K562 (cell line): ENCODE data around the gene ZSCAN21. TPM values are rescaled to one million over a fixed set of nuclear protein-coding genes. Genes with fewer than 3 reads are reported as not detected.

Source experiments
- ASH1L ChIP-seq: fragments of 450-650 bp; IDR thresholded peaks from 2 replicates; pipeline ENCODE4 v1.6.1; 2018; ENCODE audit warnings: borderline replicate concordance, mild to moderate bottlenecking, low read depth; ENCODE audit not compliant: partially characterized antibody
- DIDO1 ChIP-seq: fragments of 450-650 bp; IDR thresholded peaks from 2 replicates; pipeline ENCODE4 v1.6.1; 2016; ENCODE audit warnings: low read depth, missing biosample characterization, missing genetic modification characterization
- E2F1 ChIP-seq: sonication (generic); formaldehyde crosslinking; IDR thresholded peaks from 2 replicates; pipeline ENCODE4 v1.8.1; 2023; ENCODE audit warnings: mild to moderate bottlenecking, missing genetic modification reagents, moderate library complexity
- MGA ChIP-seq: fragments of 450-650 bp; IDR thresholded peaks from 2 replicates; pipeline ENCODE4 v1.6.1; 2016; ENCODE audit warnings: mild to moderate bottlenecking, moderate library complexity
- NFIC ChIP-seq: fragments of 450-650 bp; IDR thresholded peaks from 2 replicates; pipeline ENCODE4 v1.6.1; 2017; ENCODE audit warnings: mild to moderate bottlenecking, inconsistent platforms
- NR2F6 ChIP-seq: fragments of 450-650 bp; formaldehyde crosslinking; IDR thresholded peaks from 2 replicates; pipeline ENCODE4 v1.4.0; 2020; ENCODE audit warnings: mild to moderate bottlenecking
- SIX5 ChIP-seq, 2 experiments: IDR thresholded peaks; 2 replicates each; pipeline ENCODE4 v1.6.1; 2011; ENCODE audit warnings: low read length in 2 of 2, borderline replicate concordance in 1 of 2, low read depth in 1 of 2, mild to moderate bottlenecking in 1 of 2, moderate library complexity in 1 of 2; ENCODE audit not compliant: insufficient read depth in 1 of 2
- TRIM28 ChIP-seq: fragments of 450-650 bp; IDR thresholded peaks from 2 replicates; pipeline ENCODE4 v1.6.1; 2017
- TSC22D4 ChIP-seq: fragments of 450-650 bp; IDR thresholded peaks from 2 replicates; pipeline ENCODE4 v1.6.1; 2016; ENCODE audit warnings: missing genetic modification characterization, missing biosample characterization, control low read depth
- ZBTB1 ChIP-seq: sonication (generic); formaldehyde crosslinking; IDR thresholded peaks from 2 replicates; pipeline ENCODE4 v1.8.1; 2023; ENCODE audit warnings: missing genetic modification reagents, low read depth, mild to moderate bottlenecking, borderline replicate concordance
- ZEB2 ChIP-seq: fragments of 450-650 bp; IDR thresholded peaks from 2 replicates; pipeline ENCODE4 v1.6.1; 2016
- ZNF140 ChIP-seq: fragments of 250-450 bp; sonication (Bioruptor Pico); IDR thresholded peaks from 2 replicates; pipeline ENCODE4 v1.8.0; 2021; ENCODE audit warnings: moderate library complexity, mild to moderate bottlenecking, inconsistent platforms
- ZNF253 ChIP-seq: fragments of 250-450 bp; sonication (Bioruptor Pico); conservative IDR thresholded peaks from 2 replicates; pipeline ENCODE4 v1.6.1; 2021; ENCODE audit warnings: mild to moderate bottlenecking
- ZNF766 ChIP-seq: fragments of 200-800 bp; sonication (Bioruptor generic); conservative IDR thresholded peaks from 2 replicates; pipeline ENCODE4 v1.6.1; 2016; ENCODE audit warnings: missing genetic modification characterization, missing compliant biosample characterization
- polyA plus RNA-seq, 8 experiments: library from polyadenylated mRNA; depleted of rRNA in 4 of 8; stranded (reverse) in 5 of 8; unstranded in 3 of 8; fragments of >200 nt; fragmentation: Nextera tagmentation in 2 of 8; fragmentation: Illumina TruSeq in 1 of 8; extraction: Ambion mirVana in 2 of 8; extraction: Trizol in 1 of 8; gene quantifications; 2 replicates each; pipeline versions ENCODE4 v1.2.1 to v1.2.3, GENCODE V29; 2011 to 2014; ENCODE audit warnings: inconsistent platforms in 1 of 8, missing spikeins in 1 of 8
- total RNA-seq, 7 experiments: library from RNA; depleted of rRNA in 6 of 7; stranded (reverse); fragments of >200 nt in 6 of 7; fragmentation: Illumina TruSeq in 2 of 7; extraction: Trizol in 2 of 7; gene quantifications; 2 replicates each; pipeline versions ENCODE4 v1.2.1 to v1.2.3, GENCODE V29; 2011 to 2021; ENCODE audit warnings: low replicate concordance in 1 of 7
- TF ChIP-seq, protein P1 (sequence below): sonication (generic); formaldehyde crosslinking; IDR thresholded peaks from 2 replicates; pipeline ENCODE4 v1.8.0; 2022; ENCODE audit warnings: mild to moderate bottlenecking, low read depth, missing genetic modification reagents

Gene ZSCAN21
- total and polyA plus RNA-seq, 9 of the 15 experiments (the other 6 are each of a cell fraction or from before 2014, with no cell fraction given): 5.9 to 15.5 (median 13.2) TPM

DNA sequence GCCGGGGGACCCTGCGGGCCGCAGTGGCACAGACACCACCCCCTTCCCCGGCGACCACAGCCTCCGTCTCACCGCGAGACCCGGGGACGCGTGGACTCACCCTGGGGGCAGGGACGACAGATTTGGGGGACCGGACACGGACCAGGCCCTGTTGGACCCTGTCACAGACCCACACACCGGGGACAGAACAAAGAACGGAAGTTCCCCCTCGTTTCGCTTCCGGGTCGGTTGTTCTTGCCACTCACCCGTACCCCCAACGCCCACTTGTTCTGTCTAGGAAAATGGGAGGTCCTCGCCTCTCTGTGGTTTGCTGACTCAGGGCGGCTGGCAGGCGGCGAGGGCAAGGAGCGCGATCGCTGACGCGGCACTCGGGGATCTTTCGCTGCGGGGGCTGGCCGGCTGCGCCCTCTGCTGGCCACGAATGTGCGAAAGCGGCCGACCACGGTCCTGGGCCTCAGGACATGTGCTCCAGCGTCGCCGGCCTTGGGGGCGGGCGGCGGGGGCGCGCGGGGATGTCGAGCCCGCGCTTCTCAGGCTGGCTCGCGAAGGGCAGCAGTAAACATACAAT is 32.0 kb downstream of the ZSCAN21 start, which contains the start of gene ZNF3 (continued):
- TF ChIP-seq MGA (peak; percentile 98), ZNF766 (CRISPR knock-in tag) (no peak), ZNF140 (CRISPR knock-in tag) (no peak), E2F1 (CRISPR knock-in tag) (peak; percentile 84), NR2F6 (CRISPR knock-in tag) (no peak), ZEB2 (no peak), TRIM28 (peak; percentile 61; the same call in 1 of the 2 replicates), ASH1L (no peak), ZBTB1 (CRISPR knock-in tag) (no peak), SIX5 (IDR thresholded peaks at IDR 0.05; ENCODE audit: borderline replicate concordance in 1 of 2, insufficient read depth in 1 of 2, low read depth in 1 of 2, low read length in 2 of 2) (peak; percentile 48 to 57; a peak in 3 of 4 replicates), TSC22D4 (tag) (no peak), ZNF253 (CRISPR knock-in tag) (no peak), NFIC (peak; percentile 91), DIDO1 (peak; percentile 91)
- TF ChIP-seq, protein P1, sequence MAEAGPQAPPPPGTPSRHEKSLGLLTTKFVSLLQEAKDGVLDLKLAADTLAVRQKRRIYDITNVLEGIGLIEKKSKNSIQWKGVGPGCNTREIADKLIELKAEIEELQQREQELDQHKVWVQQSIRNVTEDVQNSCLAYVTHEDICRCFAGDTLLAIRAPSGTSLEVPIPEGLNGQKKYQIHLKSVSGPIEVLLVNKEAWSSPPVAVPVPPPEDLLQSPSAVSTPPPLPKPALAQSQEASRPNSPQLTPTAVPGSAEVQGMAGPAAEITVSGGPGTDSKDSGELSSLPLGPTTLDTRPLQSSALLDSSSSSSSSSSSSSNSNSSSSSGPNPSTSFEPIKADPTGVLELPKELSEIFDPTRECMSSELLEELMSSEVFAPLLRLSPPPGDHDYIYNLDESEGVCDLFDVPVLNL: no peak
